ENCODE results near the gene USP6NL. TPM values are rescaled to one million over a fixed set of nuclear protein-coding genes. Genes with fewer than 3 reads are reported as not detected.
A peak's percentile ranks its signal among the peaks of the same experiment; 100 is the strongest.

Gene USP6NL
- total and polyA plus RNA-seq, 2 of the 13 experiments (the other 11 are each of a cell fraction or from before 2014, with no cell fraction given), result 10.5 to 22.9 TPM

GRCh38 chr10:11602919-11603523, 8.4 kb downstream of the USP6NL start (continued):
- TF ChIP-seq RERE (CRISPR knock-in tag; IDR thresholded peaks at IDR 0.05; ENCODE audit: low read depth) (peak; percentile 64; the same call in 1 of the 2 replicates), THAP7 (CRISPR knock-in tag; IDR thresholded peaks at IDR 0.05) (no peak), ZBTB33 (CRISPR knock-in tag; IDR thresholded peaks at IDR 0.05) (no peak), YY1 (IDR thresholded peaks at IDR 0.05; ENCODE audit: insufficient read depth, insufficient replicate concordance, low read depth, low read length) (no peak), ISL2 (CRISPR knock-in tag; IDR thresholded peaks at IDR 0.05) (peak; percentile 96), CTCF (CRISPR knock-in tag; IDR thresholded peaks at IDR 0.05) (no peak), TBX2 (CRISPR knock-in tag; IDR thresholded peaks at IDR 0.05; ENCODE audit: borderline replicate concordance) (peak; percentile 90), PBX3 (CRISPR knock-in tag; IDR thresholded peaks at IDR 0.05; ENCODE audit: borderline replicate concordance) (no peak), ZFP90 (CRISPR knock-in tag; IDR thresholded peaks at IDR 0.05; ENCODE audit: borderline replicate concordance) (no peak), ZNF570 (CRISPR knock-in tag; IDR thresholded peaks at IDR 0.05; ENCODE audit: borderline replicate concordance) (no peak), ZNF790 (CRISPR knock-in tag; IDR thresholded peaks at IDR 0.05; ENCODE audit: borderline replicate concordance) (no peak), ZNF7 (CRISPR knock-in tag; IDR thresholded peaks at IDR 0.05) (no peak), ZFP41 (CRISPR knock-in tag; IDR thresholded peaks at IDR 0.05; ENCODE audit: borderline replicate concordance) (no peak), SATB2 (CRISPR knock-in tag; IDR thresholded peaks at IDR 0.05) (no peak), RBFOX2 (IDR thresholded peaks at IDR 0.05; ENCODE audit: low read depth, low read length) (no peak), FOXO1 (CRISPR knock-in tag; IDR thresholded peaks at IDR 0.05) (peak; percentile 79; the same call in 1 of the 2 replicates)

All from HepG2 (cell line).